ENCODE measurements around the gene PLXNC1. TPM values are rescaled to one million over a fixed set of nuclear protein-coding genes. Genes with fewer than 3 reads are reported as not detected.

The PLXNC1 gene
- total RNA-seq, 1 experiment from 2014 or later = 1.6 TPM

DNA sequence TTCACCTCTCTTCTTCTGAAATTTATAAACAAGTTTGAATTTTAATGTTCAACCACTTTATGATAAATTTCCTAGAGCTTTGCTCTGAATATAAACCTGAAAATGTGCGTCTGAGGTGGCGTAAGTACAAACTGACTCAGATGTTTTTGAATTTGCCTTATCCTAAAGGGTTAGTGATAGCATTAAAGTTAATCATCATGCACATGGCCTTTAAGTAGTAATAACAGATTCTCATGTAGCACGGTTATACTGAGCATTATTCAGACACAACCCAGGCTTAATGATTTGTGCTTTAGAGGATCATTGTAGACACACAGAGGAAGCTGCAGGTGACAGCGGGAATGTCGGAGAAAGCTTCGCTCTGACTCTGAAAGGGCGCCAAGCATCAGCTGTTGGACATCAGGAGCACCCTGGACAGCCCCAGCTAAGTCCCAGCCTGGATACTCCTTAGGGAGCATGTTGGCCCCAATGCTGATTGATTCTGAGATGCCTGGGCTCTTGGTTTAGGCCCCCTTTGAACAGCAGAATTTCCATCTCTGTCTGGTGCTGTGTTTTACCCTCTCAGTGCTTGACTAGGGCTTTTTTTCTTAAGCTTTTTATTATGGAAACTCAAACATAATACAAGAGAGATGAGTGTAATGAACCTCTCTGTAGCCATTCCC lies 91.1 kb downstream of the PLXNC1 start:
- no peak for DNase-seq (ENCODE audit: low spot score)

DNA sequence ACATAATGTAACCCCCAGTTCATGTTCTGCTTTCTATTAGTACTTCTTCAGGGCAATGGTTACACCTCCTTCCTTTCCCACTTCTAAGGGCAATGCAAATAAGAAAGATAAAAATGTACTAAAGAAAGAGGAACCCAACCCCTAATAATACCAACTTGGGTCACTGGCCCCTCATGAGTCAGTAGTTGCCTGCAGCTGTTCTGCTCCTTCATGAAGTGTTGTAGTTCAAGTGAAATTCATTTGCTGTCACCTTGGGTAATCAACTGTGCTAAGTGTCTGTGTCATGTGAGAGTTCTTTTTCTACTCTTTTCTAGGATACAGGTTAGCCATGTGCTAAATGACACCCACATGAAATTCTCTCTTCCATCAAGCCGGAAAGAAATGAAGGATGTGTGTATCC lies 91.8 kb downstream of the PLXNC1 start:
- DNase-seq (ENCODE audit: low spot score) = no peak

DNA sequence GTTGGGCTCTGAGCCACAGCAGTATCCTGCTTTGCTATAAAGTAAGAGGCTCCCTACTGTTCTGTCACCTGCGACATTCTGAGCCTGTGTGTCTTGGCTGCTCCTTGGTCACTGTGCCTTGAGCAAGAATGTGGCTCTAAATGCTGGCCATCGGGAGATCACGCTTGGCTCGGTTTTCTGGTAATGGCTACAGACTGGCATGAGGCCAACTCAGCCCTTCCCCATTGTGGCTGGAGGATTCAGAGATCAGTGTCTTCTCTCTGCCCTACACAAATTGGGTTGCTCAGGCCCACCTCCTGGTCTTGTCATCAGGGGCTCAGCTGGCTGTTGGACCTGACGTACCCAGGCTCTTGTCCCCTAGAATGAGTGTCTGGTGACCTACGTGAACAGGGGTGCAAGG lies 94.5 kb downstream of the PLXNC1 start:
- no peak for DNase-seq (ENCODE audit: low spot score)

DNA sequence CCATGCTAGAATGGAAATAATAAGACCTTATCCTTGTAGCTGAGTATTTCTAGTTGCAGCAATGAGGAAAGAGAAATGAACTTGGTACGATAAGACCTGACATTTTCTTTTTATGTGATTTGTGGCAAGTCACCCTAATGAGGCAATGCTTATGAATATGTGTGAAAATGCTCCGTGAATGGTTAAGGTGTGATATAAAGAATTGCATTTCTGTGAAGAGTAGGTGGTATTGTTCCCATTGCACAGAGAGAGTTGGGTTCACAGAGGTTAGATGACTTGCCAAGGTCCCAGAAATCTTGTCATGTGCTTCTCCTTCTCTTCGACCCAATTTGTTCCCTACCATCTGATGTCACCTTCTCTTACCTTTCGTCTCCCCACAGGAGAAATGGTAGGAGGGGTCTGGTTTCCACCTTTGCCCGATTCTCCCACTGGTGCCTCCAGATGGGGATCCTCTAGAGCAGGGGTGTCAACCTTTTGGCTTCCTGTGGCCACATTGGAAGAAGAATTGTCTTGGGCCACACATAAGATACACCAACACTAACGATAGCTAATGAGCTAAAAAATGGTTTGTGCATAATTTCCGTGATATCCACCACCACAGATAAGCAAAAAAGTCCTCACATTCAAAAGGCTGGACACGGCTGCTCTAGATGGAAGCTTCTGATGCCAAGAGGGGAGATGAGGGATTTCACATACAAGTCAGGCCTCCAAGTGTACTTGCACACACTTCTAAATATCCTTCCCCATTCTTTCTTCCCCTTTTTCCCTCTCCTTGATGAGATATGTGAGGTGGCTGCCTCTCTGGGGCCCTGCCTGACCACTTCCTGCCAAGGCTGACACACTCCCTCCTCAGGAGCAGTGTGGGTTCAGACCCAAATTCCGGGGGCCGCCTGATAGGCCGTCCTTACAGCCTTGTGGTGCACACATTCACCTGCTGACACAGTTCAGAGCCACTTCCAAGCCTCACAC lies 96.1 kb downstream of the PLXNC1 start:
- DNase-seq (ENCODE audit: low spot score) = no peak

DNA sequence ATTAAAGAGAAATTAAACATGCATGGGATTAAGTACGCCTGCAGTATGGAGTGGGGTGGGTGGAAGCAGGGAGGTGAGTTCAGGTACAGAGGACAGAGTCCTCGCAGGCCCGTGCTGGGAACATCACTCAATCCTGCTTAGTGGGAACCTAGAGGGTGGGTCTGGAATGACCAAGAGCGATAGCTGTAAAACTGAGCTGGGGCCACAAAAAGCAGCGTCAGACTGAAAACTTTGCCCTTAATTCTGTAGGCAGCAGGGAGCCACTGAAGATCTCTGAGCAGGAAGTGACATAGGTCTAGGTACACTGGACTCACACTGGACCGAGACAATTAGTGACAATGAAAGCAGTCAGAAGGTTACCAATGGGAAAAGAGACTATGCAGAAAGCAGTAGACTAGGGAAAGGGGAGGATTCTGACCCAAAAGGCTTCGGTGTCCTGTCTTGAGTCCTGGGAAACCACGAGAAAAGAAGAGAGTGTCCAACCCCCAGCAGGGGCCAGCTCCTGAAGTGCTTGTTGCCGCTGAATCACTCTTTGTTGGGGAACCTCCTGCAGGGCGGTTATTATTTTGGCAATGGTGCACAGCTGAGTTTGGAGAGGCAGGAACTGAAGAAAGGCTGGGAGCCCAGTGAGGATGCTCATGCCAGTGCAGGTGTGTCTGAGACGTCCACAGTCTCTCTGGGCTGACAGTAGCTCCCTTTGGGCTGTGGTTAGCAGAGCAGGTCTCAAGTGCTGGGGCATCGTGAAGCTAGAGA lies 97.4 kb downstream of the PLXNC1 start:
- DNase-seq (ENCODE audit: low spot score) = no peak

DNA sequence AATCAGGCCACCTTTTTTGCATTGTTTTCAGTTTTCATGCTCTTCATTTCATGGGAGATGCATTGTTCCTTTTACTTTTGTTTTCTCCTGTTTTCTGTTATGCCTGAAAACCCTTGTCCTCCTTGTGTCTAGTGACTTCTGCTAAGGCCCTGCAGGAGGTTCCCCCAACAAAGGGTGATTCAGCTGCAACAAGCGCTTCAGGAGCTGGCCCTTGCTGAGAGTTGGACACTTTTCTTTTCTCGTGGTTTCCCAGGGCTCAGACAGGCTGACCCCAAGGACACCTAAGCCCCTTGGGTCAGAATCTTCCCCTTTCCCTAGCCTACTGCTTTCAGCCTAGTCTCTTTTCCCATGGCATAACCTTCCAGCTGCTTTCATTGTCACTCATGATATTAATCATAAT lies 98.9 kb downstream of the PLXNC1 start:
- no peak for DNase-seq (ENCODE audit: low spot score)

DNA sequence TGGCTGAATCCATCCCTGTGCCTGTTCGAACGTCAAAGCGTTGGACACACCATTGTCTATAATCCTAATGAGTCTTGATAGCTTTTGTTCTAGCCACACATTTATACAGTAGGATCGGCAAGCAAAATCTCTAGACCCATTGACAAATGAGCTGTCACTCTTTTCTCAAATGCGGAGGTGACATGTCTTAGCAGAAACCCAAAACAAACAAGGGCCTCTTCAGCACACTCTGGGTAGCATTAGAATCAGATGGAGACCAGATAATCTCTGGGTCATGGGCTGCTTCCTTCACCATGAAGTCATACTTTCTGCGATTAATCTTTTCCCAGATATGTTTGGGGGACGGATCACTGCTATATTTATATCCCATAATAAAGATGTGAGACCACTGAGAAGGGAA lies 100.2 kb downstream of the PLXNC1 start:
- no peak for DNase-seq (ENCODE audit: low spot score)

DNA sequence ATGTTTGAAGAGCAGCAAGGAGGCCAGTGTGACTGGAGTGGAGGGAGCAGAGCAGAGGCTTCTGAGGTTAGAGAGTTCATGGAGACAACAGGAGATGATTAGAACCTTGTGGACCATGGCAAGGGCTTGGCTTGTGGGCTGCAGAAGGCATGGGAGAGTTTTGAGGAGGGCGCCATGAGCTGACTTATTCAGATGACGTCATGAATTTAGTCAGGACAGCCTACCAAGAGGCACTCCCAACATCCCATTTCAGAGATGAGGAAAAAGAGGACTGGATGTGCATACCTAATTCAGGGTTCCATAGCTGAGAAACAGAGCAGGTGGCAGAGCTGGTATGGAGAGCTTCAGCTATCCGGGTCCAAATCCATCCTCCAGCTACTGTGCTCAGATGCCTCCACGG lies 101.8 kb downstream of the PLXNC1 start:
- DNase-seq (ENCODE audit: low spot score) = no peak

DNA sequence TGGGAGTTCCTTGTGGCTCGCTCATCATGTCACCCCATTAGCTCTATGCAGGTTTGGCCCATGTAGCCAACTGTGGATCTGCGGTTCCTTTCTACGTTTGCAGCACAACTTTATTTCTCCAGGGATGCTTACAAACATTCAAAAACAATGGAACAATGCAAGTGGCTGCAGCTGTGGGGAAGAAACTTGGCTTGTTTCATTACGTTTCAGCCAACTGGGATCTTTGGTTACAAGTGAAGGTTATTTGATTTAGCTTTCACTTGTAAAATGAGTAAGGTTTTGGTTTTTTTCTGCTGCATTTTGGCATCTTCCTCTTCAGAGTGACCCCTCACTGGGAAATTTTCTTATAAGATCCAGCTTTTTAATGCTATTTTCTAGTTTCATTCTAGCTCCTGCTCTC lies 105.9 kb downstream of the PLXNC1 start:
- DNase-seq (ENCODE audit: low spot score) = no peak

DNA sequence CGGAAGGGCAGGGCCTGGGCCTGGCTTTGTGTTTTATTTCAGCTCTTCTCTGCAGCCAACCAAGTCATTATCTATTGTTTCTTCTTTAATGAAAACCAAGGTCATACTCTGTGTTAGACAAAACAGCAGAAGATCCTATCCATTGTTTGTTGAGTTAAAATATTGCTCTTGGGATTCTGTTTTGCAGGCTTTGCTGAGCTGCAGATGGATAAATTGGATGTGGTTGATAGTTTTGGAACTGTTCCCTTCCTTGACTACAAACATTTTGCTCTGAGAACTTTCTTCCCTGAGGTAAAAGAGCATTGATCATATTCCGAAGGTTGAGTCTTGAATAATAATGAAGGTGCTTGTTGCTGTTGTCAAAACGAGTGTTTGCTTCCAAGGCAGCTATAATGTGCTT lies 106.6 kb downstream of the PLXNC1 start:
- no peak for DNase-seq (ENCODE audit: low spot score)

DNA sequence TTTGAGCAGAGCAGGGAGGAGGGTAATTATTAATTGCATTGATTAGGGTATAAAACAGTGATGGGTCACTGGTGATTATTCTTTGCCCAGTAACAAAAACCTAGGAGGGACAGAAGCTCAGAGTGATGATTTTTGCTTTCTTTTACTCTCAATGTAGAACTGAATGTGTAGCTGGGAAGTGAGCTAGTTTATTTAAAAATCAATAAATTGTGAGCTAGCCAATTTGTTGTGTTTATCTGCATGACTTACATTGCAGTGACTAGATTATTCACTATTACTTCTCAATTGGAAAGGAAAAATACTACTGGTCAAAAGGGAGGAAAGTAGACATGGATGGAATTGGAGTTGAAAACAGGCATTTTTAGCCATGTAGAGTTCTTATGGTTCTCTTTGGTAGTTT lies 107.1 kb downstream of the PLXNC1 start:
- no peak for DNase-seq (ENCODE audit: low spot score)

DNA sequence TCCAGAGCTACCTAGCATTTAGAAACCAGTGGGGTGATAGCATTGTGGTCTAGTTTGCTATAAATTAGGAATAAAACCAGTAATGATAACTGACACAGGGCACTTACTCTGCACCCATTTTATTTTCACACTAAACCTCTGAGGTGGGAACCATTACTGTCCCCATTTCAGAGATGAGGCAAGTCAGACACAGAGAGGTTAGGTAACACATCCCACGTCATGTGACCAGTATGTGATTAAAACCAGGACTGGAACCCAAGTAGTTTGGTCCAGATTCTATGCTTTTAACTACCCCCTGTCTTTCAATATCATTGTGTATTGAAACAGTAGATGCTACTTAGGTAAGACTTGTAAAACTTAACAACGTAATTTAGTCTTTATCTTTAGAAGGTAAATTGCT lies 110.2 kb downstream of the PLXNC1 start:
- no peak for DNase-seq (ENCODE audit: low spot score)

DNA sequence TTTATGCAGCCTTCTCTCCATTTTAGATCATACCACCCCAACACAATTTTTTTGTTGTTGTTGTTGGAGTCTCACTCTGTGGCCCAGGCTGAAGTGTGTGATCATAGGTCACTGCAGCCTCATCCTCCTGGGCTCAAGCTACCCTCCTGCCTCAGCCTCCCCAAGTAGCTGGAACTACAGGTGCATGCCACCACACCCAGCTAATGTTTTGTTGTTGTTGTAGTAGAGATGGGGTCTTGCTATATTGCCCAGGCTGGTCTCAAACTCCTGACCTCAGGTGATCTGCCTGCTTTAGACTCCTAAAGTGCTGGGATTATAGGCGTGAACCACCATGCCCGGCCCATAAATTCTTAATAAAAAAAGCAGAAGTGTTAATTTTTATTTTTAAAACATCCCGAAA lies 111.6 kb downstream of the PLXNC1 start:
- DNase-seq (ENCODE audit: low spot score) = no peak

DNA sequence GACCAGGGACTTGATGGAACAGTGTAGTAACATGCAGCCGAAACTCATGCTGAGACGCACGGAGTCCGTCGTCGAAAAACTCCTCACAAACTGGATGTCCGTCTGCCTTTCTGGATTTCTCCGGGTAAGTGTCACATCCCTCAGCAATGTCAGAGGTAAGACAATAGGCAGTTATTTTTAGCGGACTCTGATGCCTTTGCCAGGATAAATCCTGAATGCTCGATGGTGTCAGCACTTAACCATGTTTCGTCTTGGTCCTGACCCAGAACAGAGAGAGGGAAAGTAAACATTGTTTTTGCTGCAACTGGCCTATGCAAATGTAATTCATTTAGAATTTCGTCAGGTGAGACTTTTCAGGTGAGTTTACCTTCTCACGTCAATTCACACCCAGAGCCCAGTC lies 112.3 kb downstream of the PLXNC1 start:
- no peak for DNase-seq (ENCODE audit: low spot score)

DNA sequence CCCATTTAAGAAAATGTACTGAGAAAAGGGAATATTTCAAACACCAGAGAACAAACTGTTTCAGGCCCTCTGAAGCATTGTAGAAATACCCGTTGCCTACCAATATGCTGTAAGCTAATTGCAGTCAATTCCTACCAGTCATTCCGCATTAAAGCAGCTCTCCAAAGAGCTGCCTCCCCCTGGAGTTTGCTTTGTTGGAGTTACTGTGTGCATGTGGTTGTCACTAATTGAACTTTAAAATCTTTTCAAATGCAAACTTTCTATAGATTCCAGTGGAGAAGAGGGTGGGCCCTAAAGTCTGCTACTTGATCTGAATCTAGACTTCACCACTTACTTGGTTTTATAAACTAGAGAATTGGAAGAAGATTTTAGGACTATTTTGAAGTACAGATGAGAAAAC lies 112.7 kb downstream of the PLXNC1 start:
- DNase-seq (ENCODE audit: low spot score) = no peak

DNA sequence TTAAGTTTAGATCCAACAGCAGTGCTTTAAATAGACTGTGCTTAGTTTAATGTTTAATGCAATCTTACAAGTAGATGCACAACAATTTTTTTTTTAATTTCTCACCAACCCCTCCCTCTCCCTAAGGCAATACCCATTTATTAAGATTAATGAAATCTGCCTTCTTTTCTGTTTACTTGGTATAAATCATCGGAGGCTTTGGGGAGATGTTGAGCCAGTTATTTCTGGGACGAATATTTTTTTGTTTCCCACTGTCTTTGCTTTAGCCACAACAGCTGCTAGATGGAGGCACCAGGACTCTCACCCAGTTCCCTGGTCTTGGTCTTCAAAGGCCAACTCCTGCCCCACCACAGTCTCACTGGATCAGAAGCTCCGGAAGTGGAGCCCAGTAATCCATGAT lies 113.4 kb downstream of the PLXNC1 start:
- no peak for DNase-seq (ENCODE audit: low spot score)

DNA sequence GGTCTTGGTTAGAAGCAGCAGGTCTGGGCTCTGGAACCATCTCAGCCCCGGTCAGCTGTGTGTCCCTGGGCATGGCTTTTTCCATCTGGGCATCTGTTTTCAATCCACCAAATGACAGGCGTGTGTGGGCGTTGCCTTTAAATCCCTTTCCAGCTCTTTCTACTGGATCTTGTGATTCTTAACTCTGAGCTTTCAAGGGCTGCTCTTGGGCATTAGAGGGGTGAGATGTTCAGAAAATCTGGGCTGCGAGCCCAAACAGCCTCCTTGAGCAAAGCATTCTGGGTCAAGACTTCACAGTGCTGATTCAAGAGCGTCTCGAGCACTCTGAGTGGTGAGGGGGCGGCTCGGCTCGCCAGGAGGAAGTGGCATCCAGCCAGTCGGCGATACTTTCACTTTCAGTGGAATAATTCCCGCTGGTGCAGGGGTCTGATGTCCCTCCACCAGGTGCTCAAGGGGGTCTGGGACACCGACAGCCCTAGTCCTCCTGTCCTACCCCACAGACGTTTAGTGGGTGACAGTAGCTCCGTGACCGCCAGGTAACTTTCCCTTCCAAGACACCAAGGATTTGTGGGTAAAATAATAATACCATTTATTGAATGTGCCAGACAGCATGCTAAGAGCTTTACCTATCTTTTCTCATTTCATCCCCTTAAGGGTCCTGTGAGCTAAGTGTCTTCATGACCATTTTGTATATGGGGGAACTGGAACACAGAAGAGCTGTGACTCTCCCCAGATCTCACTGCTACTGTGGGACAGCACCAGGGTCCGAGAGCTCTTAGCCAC lies 114.0 kb downstream of the PLXNC1 start:
- peak; percentile 94 for DNase-seq (ENCODE audit: low spot score)

DNA sequence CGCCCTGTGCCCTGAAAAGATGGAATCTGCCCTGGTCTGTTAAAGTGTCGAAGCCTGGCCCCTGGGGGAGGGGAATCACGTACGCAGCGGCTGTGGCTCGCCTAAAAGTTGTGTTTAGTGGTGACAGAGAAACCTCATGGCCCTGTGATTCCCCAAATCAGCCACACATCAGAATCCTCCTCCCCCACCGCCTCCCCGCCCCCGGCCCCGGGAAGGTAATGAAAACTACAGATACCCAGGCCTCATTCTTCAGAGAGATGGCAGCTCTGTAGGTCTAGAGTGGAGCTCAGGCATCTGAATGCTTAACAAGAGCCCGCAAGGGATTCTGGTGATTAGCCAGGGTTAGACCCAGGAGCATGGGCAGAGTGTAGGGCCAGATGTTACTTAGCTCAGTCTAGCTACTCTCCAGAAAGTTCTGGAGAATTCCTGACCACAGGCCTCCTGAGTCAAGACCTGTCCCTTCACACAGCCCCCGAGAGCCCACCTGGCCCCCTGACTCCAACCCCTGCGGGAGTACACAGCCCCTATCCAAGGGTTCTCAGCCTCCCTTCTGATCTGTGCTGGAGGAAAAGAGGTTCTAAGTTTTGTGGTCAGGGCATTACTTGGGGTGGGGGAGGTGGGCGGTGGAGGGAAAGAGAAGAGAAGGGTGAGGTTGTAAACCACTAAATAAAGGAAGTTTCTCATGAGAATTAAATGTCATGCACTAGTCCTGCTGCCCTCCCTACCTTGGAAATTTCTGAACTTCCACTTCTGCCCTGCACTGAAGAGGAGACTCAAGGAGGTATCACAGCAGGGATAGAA lies 114.8 kb downstream of the PLXNC1 start:
- DNase-seq (ENCODE audit: low spot score) = no peak

DNA sequence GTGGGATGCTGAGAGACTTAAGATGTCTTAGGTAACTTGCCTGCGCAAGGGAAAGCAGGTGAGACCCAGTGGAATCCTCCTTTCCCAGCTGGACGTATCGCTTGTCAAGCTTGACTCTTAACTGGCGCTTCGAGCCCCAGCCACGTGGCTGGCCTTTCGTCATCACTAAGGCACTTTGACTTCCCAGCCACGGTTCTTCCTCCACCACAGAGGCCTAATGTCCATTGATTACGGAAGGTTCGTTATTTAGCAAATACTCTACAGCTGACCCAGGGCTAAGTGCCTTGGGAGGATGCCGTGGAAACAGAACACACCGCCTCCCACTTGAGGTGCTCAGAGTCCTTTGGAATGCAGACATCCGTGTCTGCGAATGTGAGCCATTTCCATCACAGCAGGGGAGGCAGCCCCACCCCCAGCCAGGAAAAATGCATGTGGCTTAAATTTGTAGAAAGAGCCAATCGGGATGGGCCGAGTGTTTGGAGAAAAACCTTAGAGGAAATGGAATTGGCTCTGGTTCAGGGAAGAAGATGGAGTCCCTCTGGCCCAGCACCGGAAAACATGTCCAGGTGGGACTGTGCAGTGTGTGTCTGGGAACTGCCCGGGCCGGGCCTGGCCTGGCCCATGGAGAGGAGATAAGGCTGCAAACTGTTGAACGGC lies 115.7 kb downstream of the PLXNC1 start:
- no peak for DNase-seq (ENCODE audit: low spot score)

DNA sequence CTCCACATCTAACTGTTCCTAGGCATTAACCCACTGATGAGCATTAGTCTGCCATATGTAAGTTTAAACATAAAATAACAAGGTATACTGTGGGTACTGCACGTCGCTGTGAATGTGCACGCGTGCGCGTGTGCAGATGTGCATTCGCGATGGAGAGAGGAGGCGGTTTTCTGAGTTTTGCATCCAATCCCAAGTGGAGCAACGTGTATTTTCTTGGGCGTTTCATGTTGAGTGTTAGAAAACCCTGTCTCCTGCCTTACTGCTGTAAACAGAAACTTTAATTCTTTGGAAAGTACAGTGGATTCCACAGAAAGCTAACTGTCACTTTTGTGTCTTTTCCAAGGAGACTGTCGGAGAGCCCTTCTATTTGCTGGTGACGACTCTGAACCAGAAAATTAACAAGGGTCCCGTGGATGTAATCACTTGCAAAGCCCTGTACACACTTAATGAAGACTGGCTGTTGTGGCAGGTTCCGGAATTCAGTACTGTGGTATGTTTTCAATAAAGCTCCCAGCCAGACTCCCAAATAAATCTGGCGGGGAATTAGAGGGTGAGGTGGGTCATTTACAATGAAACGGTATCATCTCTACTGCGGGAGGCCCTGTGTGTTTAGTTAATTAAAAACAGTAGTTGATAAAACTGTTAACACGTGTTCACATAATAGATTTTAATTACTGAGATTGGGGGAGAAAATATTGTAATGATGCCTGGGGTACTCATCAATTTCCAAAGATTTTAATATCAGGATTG lies 116.5 kb downstream of the PLXNC1 start:
- no peak for DNase-seq (ENCODE audit: low spot score)
